K562 (cell line): Measurements from ENCODE around the gene SUCO. TPM values are rescaled to one million over a fixed set of nuclear protein-coding genes. Genes with fewer than 3 reads are reported as not detected.
A peak's percentile ranks its signal among the peaks of the same experiment; 100 is the strongest.

Experiments used
- ARID1B ChIP-seq: fragments of 450-650 bp; IDR thresholded peaks from 2 replicates; pipeline ENCODE4 v1.6.1; 2016; ENCODE audit warnings: antibody characterized with exemption, mild to moderate bottlenecking, inconsistent platforms
- ATF4 ChIP-seq: fragments of 450-650 bp; formaldehyde crosslinking; IDR thresholded peaks from 2 replicates; pipeline ENCODE4 v1.4.0; 2022; ENCODE audit warnings: mild to moderate bottlenecking, moderate library complexity
- ATF6 ChIP-seq: sonication (generic); formaldehyde crosslinking; IDR thresholded peaks from 2 replicates; pipeline ENCODE4 v1.4.0; 2020; ENCODE audit warnings: mild to moderate bottlenecking, missing genetic modification reagents
- CREB3 ChIP-seq: fragments of 450-650 bp; conservative IDR thresholded peaks from 2 replicates; pipeline ENCODE4 v1.6.1; 2016; ENCODE audit warnings: missing genetic modification characterization, low read depth, mild to moderate bottlenecking, missing compliant biosample characterization, moderate library complexity
- CREBBP ChIP-seq: IDR thresholded peaks from one replicate; pipeline ENCODE4 v1.6.1; 2012; ENCODE audit warnings: low read depth, mild to moderate bottlenecking, control low read depth, inconsistent platforms, low read length
- CSDE1 ChIP-seq, 2 experiments: fragments of 450-650 bp; IDR thresholded peaks; 2 replicates each; pipeline ENCODE4 v1.6.1; 2016; ENCODE audit warnings: mild to moderate bottlenecking in 1 of 2
- L3MBTL2 ChIP-seq: fragments of 450-650 bp; IDR thresholded peaks from 2 replicates; pipeline ENCODE4 v1.6.1; 2016; ENCODE audit warnings: mild to moderate bottlenecking, moderate library complexity
- NR1H2 ChIP-seq: sonication (generic); formaldehyde crosslinking; IDR thresholded peaks from 2 replicates; pipeline ENCODE4 v1.4.0; 2020; ENCODE audit warnings: mild to moderate bottlenecking, missing genetic modification reagents
- RHOXF2B ChIP-seq: fragments of 250-450 bp; sonication (Bioruptor Pico); conservative IDR thresholded peaks from 2 replicates; pipeline ENCODE4 v1.5.1; 2021
- SAP30 ChIP-seq: fragments of 200-600 bp; sonication (generic); IDR thresholded peaks from 2 replicates; pipeline ENCODE4 v1.6.1; 2012; ENCODE audit warnings: borderline replicate concordance, low read depth, mild to moderate bottlenecking, moderate library complexity, low read length, control low read depth, inconsistent platforms; ENCODE audit not compliant: insufficient read depth, poor library complexity, severe bottlenecking
- ZNF518B ChIP-seq: fragments of 250-450 bp; sonication (Bioruptor Pico); IDR thresholded peaks from 2 replicates; pipeline ENCODE4 v1.5.0; 2021; ENCODE audit warnings: mild to moderate bottlenecking, moderate library complexity
- ZNF830 ChIP-seq: fragments of 250-450 bp; sonication (Bioruptor Pico); IDR thresholded peaks from 2 replicates; pipeline ENCODE4 v1.5.0; 2021; ENCODE audit warnings: mild to moderate bottlenecking
- polyA plus RNA-seq, 8 experiments: library from polyadenylated mRNA; depleted of rRNA in 4 of 8; stranded (reverse) in 5 of 8; unstranded in 3 of 8; fragments of >200 nt; fragmentation: Nextera tagmentation in 2 of 8; fragmentation: Illumina TruSeq in 1 of 8; extraction: Ambion mirVana in 2 of 8; extraction: Trizol in 1 of 8; gene quantifications; 2 replicates each; pipeline versions ENCODE4 v1.2.1 to v1.2.3, GENCODE V29; 2011 to 2014; ENCODE audit warnings: inconsistent platforms in 1 of 8, missing spikeins in 1 of 8
- total RNA-seq, 7 experiments: library from RNA; depleted of rRNA in 6 of 7; stranded (reverse); fragments of >200 nt in 6 of 7; fragmentation: Illumina TruSeq in 2 of 7; extraction: Trizol in 2 of 7; gene quantifications; 2 replicates each; pipeline versions ENCODE4 v1.2.1 to v1.2.3, GENCODE V29; 2011 to 2021; ENCODE audit warnings: low replicate concordance in 1 of 7

The SUCO gene
- total and polyA plus RNA-seq, 9 of the 15 experiments (the other 6 are each of a cell fraction or from before 2014, with no cell fraction given): 2.5 to 20.6 (median 14.3) TPM

- no peak for TF ChIP-seq ZNF518B
- no peak for TF ChIP-seq CSDE1 (IDR thresholded peaks at IDR 0.05)
- no peak for TF ChIP-seq ARID1B
- TF ChIP-seq SAP30: no peak
- TF ChIP-seq CREBBP: no peak
- no peak for TF ChIP-seq ATF6 (CRISPR knock-in tag)
- TF ChIP-seq NR1H2 (CRISPR knock-in tag): no peak
- no peak for TF ChIP-seq L3MBTL2
- TF ChIP-seq CREB3 (tag): peak; percentile 79
- TF ChIP-seq RHOXF2B (CRISPR knock-in tag): no peak
- TF ChIP-seq ATF4 (CRISPR knock-in tag): 0 out of 2 replicates have a peak, but pooled peaks have one; percentile 49
- no peak for TF ChIP-seq ZNF830 (CRISPR knock-in tag)
Measured at GRCh38 chr1:172630868-172631267, 97.9 kb downstream of the SUCO start (continued).
